Right lung (tissue), 5 donors: ENCODE measurements around the gene MYOF. TPM values are rescaled to one million over a fixed set of nuclear protein-coding genes. Genes with fewer than 3 reads are reported as not detected.
"Not testable (repeated sequence)": the region's sequence is repeated elsewhere in the genome, so short reads cannot be mapped to it uniquely, and the experiment has no call there.

Experiments used
- DNase-seq, 2 donors: peaks; one replicate each; pipeline ENCODE4 v3.0.0-alpha.2; 2013
- polyA plus RNA-seq, 5 donors: library from polyadenylated mRNA; unstranded; fragments of 120-200 nt; gene quantifications; one replicate each; pipeline versions ENCODE4 v1.2.1 to v1.2.3, GENCODE V29; 2013; ENCODE audit warnings: inconsistent platforms in 1 of 5, low replicate concordance in 1 of 5; ENCODE audit not compliant: insufficient read length in 5 of 5, insufficient read depth in 1 of 5

Gene MYOF
- polyA plus RNA-seq, 5 donors, result 44.5 to 74.0 (median 62.9) TPM

GRCh38 chr10:93435621-93436397 is 46.3 kb downstream of the MYOF start:
- DNase-seq, result no peak

GRCh38 chr10:93434991-93435491 is 47.1 kb downstream of the MYOF start:
- no peak for DNase-seq

- no peak for DNase-seq
Observed at GRCh38 chr10:93431361-93431760, 50.8 kb downstream of the MYOF start.

GRCh38 chr10:93425861-93426260 is 56.3 kb downstream of the MYOF start:
- no peak for DNase-seq

GRCh38 chr10:93422118-93422517 is 60.0 kb downstream of the MYOF start:
- no peak for DNase-seq

GRCh38 chr10:93420944-93421825 is 60.9 kb downstream of the MYOF start:
- DNase-seq, result no peak

- DNase-seq, result peak in 1 of 2 donors; percentile 63
Observed at GRCh38 chr10:93420091-93420490, 62.0 kb downstream of the MYOF start.

GRCh38 chr10:93419016-93419415 is 63.1 kb downstream of the MYOF start:
- not testable (repeated sequence) for DNase-seq

GRCh38 chr10:93417921-93418320 is 64.2 kb downstream of the MYOF start:
- no peak for DNase-seq

GRCh38 chr10:93417266-93417665 is 64.9 kb downstream of the MYOF start:
- no peak for DNase-seq

GRCh38 chr10:93416824-93417223 is 65.3 kb downstream of the MYOF start:
- DNase-seq, result no peak

- DNase-seq, result no peak
Observed at GRCh38 chr10:93415693-93416092, 66.4 kb downstream of the MYOF start.

- DNase-seq, result no peak
Observed at GRCh38 chr10:93413252-93413689, 68.9 kb downstream of the MYOF start.

GRCh38 chr10:93412801-93413200 is 69.3 kb downstream of the MYOF start:
- no peak for DNase-seq

GRCh38 chr10:93410697-93411348 is 71.3 kb downstream of the MYOF start:
- DNase-seq, result no peak

GRCh38 chr10:93408783-93409182 is 73.4 kb downstream of the MYOF start:
- DNase-seq, result no peak

- no peak for DNase-seq
Observed at GRCh38 chr10:93406364-93407145, 75.6 kb downstream of the MYOF start.

GRCh38 chr10:93404048-93404354 is 78.1 kb downstream of the MYOF start:
- DNase-seq, result no peak

GRCh38 chr10:93403152-93404047 is 78.7 kb downstream of the MYOF start:
- DNase-seq, result no peak

- no peak for DNase-seq
Observed at GRCh38 chr10:93402192-93402591, 79.9 kb downstream of the MYOF start.
